D721Med (cell line): ENCODE measurements around the gene SLC66A3.

Experiments
- DNase-seq: peaks from one replicate; pipeline ENCODE4 v3.0.0; 2011; ENCODE audit warnings: low spot score; ENCODE audit not compliant: insufficient read length
- FAIRE-seq: peaks from 2 replicates; lab custom pipeline; 2011; peaks lifted over from hg19 to GRCh38; lab: Jason Lieb, UNC
- CTCF ChIP-seq: IDR thresholded peaks from 2 replicates; pipeline ENCODE4 v1.5.1; 2012; ENCODE audit warnings: mild to moderate bottlenecking, control low read depth; ENCODE audit not compliant: insufficient read depth; ENCODE audit errors: missing control alignments

The SLC66A3 gene

GRCh38 chr2:11212645-11213044, 57.4 kb downstream of the SLC66A3 start:
- TF ChIP-seq CTCF = no peak
- no peak for FAIRE-seq

GRCh38 chr2:11213090-11213638, 57.9 kb downstream of the SLC66A3 start:
- no peak for TF ChIP-seq CTCF
- no peak for FAIRE-seq
- no peak for DNase-seq

More at GRCh38 chr2:11212645-11213044, 57.4 kb downstream of the SLC66A3 start:
- DNase-seq = no peak

- DNase-seq (no peak), FAIRE-seq (no peak)
- no peak for TF ChIP-seq CTCF
Observed at GRCh38 chr2:11213975-11214374, 58.7 kb downstream of the SLC66A3 start.

- FAIRE-seq = no peak
- no peak for DNase-seq
- TF ChIP-seq CTCF = no peak
Observed at GRCh38 chr2:11214770-11215169, 59.5 kb downstream of the SLC66A3 start.

- no peak for DNase-seq
- TF ChIP-seq CTCF = no peak
- no peak for FAIRE-seq
Observed at GRCh38 chr2:11215407-11215806, 60.1 kb downstream of the SLC66A3 start.

GRCh38 chr2:11220445-11220844, 65.2 kb downstream of the SLC66A3 start:
- FAIRE-seq (no peak), DNase-seq (no peak)
- TF ChIP-seq CTCF = no peak

GRCh38 chr2:11222845-11223244, 67.6 kb downstream of the SLC66A3 start:
- FAIRE-seq (no peak), DNase-seq (no peak)
- no peak for TF ChIP-seq CTCF
